ENCODE data around the gene SH3BP2.

- TF ChIP-seq RAD21 (conservative IDR thresholded peaks at IDR 0.05) (no peak), EZH2 (IDR thresholded peaks at IDR 0.05; ENCODE audit: borderline replicate concordance, insufficient read depth, low read length, poor library complexity, severe bottlenecking) (no peak), REST (IDR thresholded peaks at IDR 0.05; ENCODE audit: borderline replicate concordance) (no peak), EP300 (conservative IDR thresholded peaks at IDR 0.05; ENCODE audit: poor library complexity, severe bottlenecking) (no peak), POLR2AphosphoS5 (IDR thresholded peaks at IDR 0.05) (no peak), TAF1 (IDR thresholded peaks at IDR 0.05; ENCODE audit: low read depth) (no peak)
- TF ChIP-seq, protein P1, sequence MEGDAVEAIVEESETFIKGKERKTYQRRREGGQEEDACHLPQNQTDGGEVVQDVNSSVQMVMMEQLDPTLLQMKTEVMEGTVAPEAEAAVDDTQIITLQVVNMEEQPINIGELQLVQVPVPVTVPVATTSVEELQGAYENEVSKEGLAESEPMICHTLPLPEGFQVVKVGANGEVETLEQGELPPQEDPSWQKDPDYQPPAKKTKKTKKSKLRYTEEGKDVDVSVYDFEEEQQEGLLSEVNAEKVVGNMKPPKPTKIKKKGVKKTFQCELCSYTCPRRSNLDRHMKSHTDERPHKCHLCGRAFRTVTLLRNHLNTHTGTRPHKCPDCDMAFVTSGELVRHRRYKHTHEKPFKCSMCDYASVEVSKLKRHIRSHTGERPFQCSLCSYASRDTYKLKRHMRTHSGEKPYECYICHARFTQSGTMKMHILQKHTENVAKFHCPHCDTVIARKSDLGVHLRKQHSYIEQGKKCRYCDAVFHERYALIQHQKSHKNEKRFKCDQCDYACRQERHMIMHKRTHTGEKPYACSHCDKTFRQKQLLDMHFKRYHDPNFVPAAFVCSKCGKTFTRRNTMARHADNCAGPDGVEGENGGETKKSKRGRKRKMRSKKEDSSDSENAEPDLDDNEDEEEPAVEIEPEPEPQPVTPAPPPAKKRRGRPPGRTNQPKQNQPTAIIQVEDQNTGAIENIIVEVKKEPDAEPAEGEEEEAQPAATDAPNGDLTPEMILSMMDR (IDR thresholded peaks at IDR 0.05; ENCODE audit: poor library complexity, severe bottlenecking) = no peak
These were observed 27.5 kb downstream of the SH3BP2 start for GRCh38 chr4:2820216-2820982.

All from neural cell (in vitro differentiated cells).